Stimulated activated CD4-positive, alpha-beta T cell treated with anti-CD3 and anti-CD28 coated beads, Interleukin-15, amount 100 ng/mL, for 48 hours (primary cell): ENCODE results near the gene DZANK1.
"Not testable (repeated sequence)": the region's sequence is repeated elsewhere in the genome, so short reads cannot be mapped to it uniquely, and the experiment has no call there.

Source experiments
- DNase-seq, 2 donors: peaks; one replicate each; pipeline ENCODE4 v3.0.0-alpha.2; 2020; ENCODE audit warnings: low read depth in 2 of 2

Gene DZANK1

GRCh38 chr20:18466894-18467730, at the start of gene DZANK1, which contains the start of gene POLR3F:
Gene DZANK1 (minus strand): TSS chr20:18467030. CDS start chr20:18465358, 1,672 bp downstream.
Gene POLR3F (plus strand): TSS chr20:18467390. CDS start chr20:18467507, 117 bp downstream.
- peak; percentile 86 to 90 for DNase-seq

GRCh38 chr20:18515973-18516372, 49.1 kb upstream of the DZANK1 start:
- no peak for DNase-seq

GRCh38 chr20:18514127-18514526, 47.3 kb upstream of the DZANK1 start:
- DNase-seq = no peak

GRCh38 chr20:18513208-18513607, 46.4 kb upstream of the DZANK1 start:
- no peak for DNase-seq

- DNase-seq = no peak
Measured at GRCh38 chr20:18511571-18511970, 44.7 kb upstream of the DZANK1 start.

- DNase-seq = peak; percentile 96 to 97
Measured at GRCh38 chr20:18507218-18508191, 40.7 kb upstream of the DZANK1 start, which contains the start of gene SEC23B. Gene SEC23B (plus strand): TSS chr20:18507940. CDS start chr20:18510836, 2,896 bp downstream.

- DNase-seq = peak in 1 of 2 donors; percentile 10
Measured at GRCh38 chr20:18506744-18507143, 39.9 kb upstream of the DZANK1 start.

GRCh38 chr20:18504479-18505060, 37.7 kb upstream of the DZANK1 start:
- DNase-seq = no peak

- not testable (repeated sequence) for DNase-seq
Measured at GRCh38 chr20:18501672-18502071, 34.8 kb upstream of the DZANK1 start.

GRCh38 chr20:18497603-18498002, 30.8 kb upstream of the DZANK1 start:
- DNase-seq = no peak

- DNase-seq = peak; percentile 64 to 75
Measured at GRCh38 chr20:18496740-18497592, 30.1 kb upstream of the DZANK1 start, which contains the start of gene RBBP9. Gene RBBP9 (minus strand): TSS chr20:18497225. CDS start chr20:18497167, 58 bp downstream.

- no peak for DNase-seq
Measured at GRCh38 chr20:18496042-18496441, 29.2 kb upstream of the DZANK1 start.

- DNase-seq = no peak
Measured at GRCh38 chr20:18488301-18488700, 21.5 kb upstream of the DZANK1 start.

- DNase-seq = no peak
Measured at GRCh38 chr20:18481596-18481995, 14.8 kb upstream of the DZANK1 start.

GRCh38 chr20:18477821-18478220, 11.0 kb upstream of the DZANK1 start:
- DNase-seq = no peak

GRCh38 chr20:18477218-18477617, 10.4 kb upstream of the DZANK1 start:
- DNase-seq = no peak

GRCh38 chr20:18466574-18466893, 296 bp downstream of the DZANK1 start:
- no peak for DNase-seq

- no peak for DNase-seq
Measured at GRCh38 chr20:18465536-18466200, 1.2 kb downstream of the DZANK1 start.

GRCh38 chr20:18456600-18456999, 10.2 kb downstream of the DZANK1 start:
- DNase-seq = no peak

GRCh38 chr20:18443886-18444285, 22.9 kb downstream of the DZANK1 start:
- no peak for DNase-seq
